Mucosa of stomach (tissue), 1 donor: ENCODE data around the gene OGA.
A peak's percentile ranks its signal among the peaks of the same experiment; 100 is the strongest.

Source experiments
- H3K27me3 ChIP-seq: one replicate; pipeline ENCODE4 v1.7.0; 2013; ENCODE audit warnings: mild to moderate bottlenecking, low read length; ENCODE audit not compliant: control insufficient read depth, insufficient read depth
- H3K36me3 ChIP-seq: one replicate; pipeline ENCODE4 v1.7.0; 2013; ENCODE audit warnings: low read length; ENCODE audit not compliant: control insufficient read depth, insufficient read depth
- H3K4me1 ChIP-seq: one replicate; pipeline ENCODE4 v1.7.0; 2013; ENCODE audit warnings: mild to moderate bottlenecking, low read length; ENCODE audit not compliant: control insufficient read depth, insufficient read depth
- H3K4me3 ChIP-seq: one replicate; pipeline ENCODE4 v1.7.0; 2013; ENCODE audit warnings: low read length
- H3K9ac ChIP-seq: one replicate; pipeline ENCODE4 v1.7.0; 2013; ENCODE audit warnings: mild to moderate bottlenecking, low read length, moderate library complexity
- H3K9me3 ChIP-seq: one replicate; pipeline ENCODE4 v1.7.0; 2013; ENCODE audit warnings: mild to moderate bottlenecking, low read length, moderate library complexity; ENCODE audit not compliant: control insufficient read depth
- donor health status: Pancreatic carcinoma.

OGA gene

DNA sequence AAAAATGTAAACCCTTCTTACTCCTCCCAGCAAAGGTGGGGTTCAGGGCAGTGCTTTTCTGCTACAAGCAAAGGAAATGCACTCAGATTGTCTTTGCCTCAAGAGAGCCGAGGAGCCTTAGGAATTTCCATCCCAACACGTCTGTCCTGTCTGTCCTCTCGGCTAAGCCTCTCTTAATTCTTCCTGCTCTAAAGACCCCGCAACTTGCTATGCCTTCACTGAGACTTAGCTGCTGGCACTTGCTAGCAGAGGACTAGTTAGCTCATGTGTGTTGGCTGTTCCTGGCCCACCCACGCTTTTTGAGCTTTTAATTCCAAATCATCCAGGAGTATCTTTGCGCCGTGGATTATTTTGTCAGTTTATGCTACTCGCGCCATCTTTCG is 34.5 kb downstream of the OGA start:
- Histone ChIP-seq H3K36me3 (peaks cover 11% of the 10 kb centered on the region), H3K9ac (peak overlapping the region; percentile 54), H3K4me1 (peaks cover 40% of the 10 kb centered on the region), H3K4me3 (no peak overlapping the region), H3K9me3 (no peaks in the 10 kb centered on the region), H3K27me3 (peaks cover 9% of the 10 kb centered on the region)

DNA sequence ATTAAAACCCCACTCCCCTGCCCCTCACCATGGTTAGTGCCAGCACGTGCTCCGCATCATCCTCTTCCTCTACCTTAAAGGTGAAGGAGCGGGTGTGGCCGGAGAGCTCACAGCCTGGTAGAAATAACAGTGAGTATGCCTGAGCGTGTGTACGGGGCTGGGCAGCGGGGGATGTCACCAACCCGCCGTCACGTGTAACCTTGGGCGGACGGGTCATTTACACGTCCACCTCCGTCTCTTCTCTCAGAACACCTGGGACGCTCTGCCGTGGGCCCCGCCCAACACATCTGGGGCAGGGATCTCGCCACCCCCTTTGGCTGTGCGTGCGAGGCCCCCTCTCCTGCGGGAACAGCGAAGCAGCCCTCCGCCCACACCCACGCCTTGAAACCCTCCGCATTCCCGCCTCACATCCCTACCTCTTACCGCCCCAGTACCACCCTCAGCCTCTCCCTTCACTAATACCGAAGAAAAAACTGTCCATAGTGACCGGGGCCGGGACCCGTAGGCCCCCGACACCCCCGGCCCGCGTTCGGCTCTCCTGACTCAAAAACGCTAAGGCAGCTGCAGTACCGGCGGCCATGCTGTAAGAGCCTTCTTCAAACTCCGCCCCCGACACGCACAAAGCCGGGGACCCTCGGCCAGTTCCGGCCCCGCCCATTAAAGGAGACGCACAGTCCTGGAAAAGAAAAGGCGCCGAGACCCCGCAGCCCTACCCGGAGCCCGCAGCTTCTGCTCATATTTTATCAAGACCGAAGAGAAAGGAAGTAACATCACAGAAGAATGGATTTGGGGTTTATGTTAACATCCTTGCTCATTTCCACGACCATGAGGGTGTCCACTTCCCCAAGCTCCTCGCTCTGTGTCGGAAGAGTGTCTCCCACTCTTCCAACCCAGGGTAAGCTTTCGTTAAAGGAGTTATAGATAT is 35.2 kb downstream of the OGA start, which contains the start of gene NPM3:
Gene NPM3, minus strand, starts transcription at position 636 of the 925 bp plus-strand sequence. Its CDS starts 56 bp downstream, at position 580.
- Histone ChIP-seq H3K9me3 (no peaks in the 10 kb centered on the region), H3K4me3 (peak within 1 kb of the TSS; percentile 16), H3K4me1 (peaks cover 46% of the 10 kb centered on the region), H3K27me3 (peaks cover 9% of the 10 kb centered on the region), H3K36me3 (peaks cover 11% of the 10 kb centered on the region), H3K9ac (peak within 1 kb of the TSS; percentile 54)

DNA sequence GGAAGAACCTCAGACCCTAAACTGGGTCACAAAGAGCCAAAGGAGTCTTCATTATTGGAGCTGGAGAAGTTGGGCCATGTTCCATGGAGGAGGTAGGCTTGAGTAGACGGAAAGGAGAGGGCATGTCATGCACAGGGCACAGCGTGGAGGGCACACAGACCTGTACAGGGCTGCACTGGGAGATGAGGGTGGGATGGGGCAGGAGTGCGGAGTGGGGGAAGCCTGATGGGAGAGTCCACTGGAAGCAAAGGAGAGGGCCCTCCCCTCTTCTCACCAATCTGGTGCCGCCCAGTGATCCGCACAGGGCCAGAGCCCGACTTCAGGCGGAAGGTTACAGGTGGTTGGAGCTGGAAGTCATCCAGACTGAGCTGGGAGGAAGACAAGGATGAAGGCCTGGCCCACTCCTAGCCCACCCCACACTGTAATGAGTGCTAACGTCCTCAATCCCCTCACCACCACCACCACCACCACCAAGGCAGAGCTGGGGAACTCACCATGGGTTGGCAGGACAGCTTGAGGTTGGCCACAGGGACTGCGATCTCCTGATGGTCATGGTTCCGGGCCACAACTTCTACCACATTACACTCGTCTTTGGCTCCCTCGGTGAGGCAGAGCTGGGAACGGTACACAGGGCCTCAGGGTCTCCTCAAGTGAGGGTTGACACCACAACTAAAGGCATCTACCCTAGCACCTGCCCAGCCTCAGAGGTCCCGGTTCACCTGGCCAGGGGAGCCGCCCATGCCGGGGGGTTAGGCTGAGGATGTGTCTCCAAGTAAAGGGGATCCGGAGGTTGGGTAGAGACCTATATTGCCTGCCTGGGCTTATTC is 36.0 kb downstream of the OGA start:
- H3K27me3 ChIP-seq = peaks cover 16% of the 10 kb centered on the region
- no peaks in the 10 kb centered on the region for H3K9me3 ChIP-seq
- peak overlapping the region; percentile 29 for H3K9ac ChIP-seq
- peaks cover 6% of the 10 kb centered on the region for H3K36me3 ChIP-seq
- H3K4me3 ChIP-seq = peak overlapping the region; percentile 16
- H3K4me1 ChIP-seq = peaks cover 55% of the 10 kb centered on the region

DNA sequence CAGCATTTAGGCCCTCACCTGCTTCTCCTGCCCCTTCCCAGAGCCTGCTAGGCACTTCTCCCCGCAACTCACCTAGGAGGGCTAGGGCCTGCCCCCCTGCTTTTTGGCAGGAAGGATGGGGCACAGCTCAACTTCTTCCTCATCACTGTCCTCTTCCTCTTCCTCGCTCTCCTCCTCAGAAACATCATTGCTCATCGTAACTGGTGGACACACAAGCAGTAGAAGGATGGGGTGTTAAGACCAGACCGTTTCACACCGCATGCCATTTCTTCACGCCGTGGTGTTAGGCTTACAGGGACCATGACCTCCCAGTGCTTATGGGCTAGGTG is 36.6 kb downstream of the OGA start:
- Histone ChIP-seq H3K4me3 (no peak overlapping the region), H3K9ac (no peak overlapping the region), H3K9me3 (no peaks in the 10 kb centered on the region), H3K4me1 (peaks cover 55% of the 10 kb centered on the region), H3K36me3 (peaks cover 5% of the 10 kb centered on the region), H3K27me3 (peaks cover 22% of the 10 kb centered on the region)

DNA sequence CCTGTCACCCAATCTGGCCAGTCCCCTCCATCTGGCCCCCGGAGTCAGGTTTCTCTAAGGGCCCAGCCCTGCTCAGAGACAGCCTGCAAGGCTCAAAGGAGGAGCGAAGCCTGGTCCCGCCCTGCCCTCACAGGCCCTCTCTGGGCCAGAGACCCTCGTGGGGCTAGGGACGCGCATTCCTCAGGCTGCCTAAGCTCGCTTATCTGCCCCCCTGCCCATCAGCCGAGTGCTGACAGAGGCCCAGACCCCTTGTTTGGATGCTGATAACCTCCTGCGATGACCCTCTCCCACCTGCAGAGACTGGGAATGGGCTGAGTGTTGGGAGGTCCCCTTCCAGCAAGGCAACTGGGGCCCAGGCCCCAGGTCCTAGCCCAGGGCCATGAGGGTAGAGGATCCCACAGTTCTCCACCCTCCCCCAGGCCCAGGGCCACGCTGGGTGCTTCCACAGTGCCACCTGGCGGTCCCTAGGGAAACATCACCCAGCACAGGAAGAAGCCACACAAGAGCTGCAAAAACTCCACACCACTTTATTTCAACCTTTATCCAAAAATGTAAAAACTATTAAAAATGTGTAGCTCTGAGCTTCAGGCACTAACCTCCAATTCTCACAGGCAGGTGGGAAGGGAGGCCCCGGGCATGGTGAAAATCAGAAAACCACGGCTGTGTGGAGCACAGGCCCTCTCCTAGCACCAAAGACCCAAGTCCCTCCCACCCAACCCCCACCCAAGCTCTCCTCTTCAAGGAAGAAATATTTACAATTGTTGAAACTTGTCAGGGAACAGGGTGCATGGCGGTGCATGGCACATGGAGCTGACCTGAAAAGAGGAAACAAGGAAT is 37.2 kb downstream of the OGA start:
- Histone ChIP-seq H3K27me3 (peaks cover 27% of the 10 kb centered on the region), H3K9ac (no peak overlapping the region), H3K4me3 (no peak overlapping the region), H3K4me1 (peaks cover 55% of the 10 kb centered on the region), H3K9me3 (no peaks in the 10 kb centered on the region), H3K36me3 (peaks cover 4% of the 10 kb centered on the region)

- H3K4me1 ChIP-seq = peaks cover 57% of the 10 kb centered on the region
- H3K9me3 ChIP-seq = no peaks in the 10 kb centered on the region
- H3K36me3 ChIP-seq = no peaks in the 10 kb centered on the region
- H3K27me3 ChIP-seq = peaks cover 30% of the 10 kb centered on the region
- no peak overlapping the region for H3K4me3 ChIP-seq
- no peak overlapping the region for H3K9ac ChIP-seq
Measured at GRCh38 chr10:101780187-101780817, 37.9 kb downstream of the OGA start.

DNA sequence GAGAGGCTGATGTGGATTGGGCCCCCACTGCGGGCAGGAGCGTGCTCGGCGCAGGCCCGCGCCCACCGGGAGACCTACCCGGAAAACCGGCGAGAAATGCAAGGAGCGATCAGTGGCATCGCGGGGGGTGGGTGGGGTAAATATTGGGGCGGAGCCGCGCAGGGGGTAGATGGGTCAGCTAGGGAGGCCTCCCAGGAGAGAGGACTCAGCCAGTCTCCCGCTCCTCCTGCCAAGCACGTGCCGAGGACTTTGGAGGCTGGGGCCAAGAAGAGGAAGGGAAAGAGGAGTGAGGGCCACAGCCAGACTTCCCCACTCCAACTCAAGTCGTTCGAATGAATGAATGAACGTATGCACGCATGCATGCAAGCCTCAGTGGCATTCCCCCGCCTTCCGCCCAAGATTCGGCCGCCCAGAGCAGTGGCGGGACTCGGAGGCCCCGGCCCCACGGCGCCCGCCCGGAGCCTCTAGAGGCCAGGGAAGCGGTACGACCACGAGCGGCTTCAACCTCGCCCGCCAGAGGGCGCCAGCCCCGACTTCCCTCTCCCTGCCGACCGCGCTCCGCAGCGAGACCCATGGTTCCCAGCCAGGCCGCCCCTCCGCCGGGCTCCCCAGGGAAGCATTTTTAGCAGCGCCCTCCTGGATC is 38.6 kb downstream of the OGA start:
- Histone ChIP-seq H3K36me3 (no peaks in the 10 kb centered on the region), H3K9ac (peak overlapping the region; percentile 48), H3K4me1 (peaks cover 63% of the 10 kb centered on the region), H3K4me3 (peak overlapping the region; percentile 67), H3K9me3 (no peaks in the 10 kb centered on the region), H3K27me3 (peaks cover 36% of the 10 kb centered on the region)

- Histone ChIP-seq H3K9ac (peak overlapping the region; percentile 48), H3K4me1 (peaks cover 63% of the 10 kb centered on the region), H3K4me3 (peak overlapping the region; percentile 67), H3K36me3 (no peaks in the 10 kb centered on the region), H3K9me3 (no peaks in the 10 kb centered on the region), H3K27me3 (peaks cover 43% of the 10 kb centered on the region)
Measured at GRCh38 chr10:101778781-101779543, 39.3 kb downstream of the OGA start.

DNA sequence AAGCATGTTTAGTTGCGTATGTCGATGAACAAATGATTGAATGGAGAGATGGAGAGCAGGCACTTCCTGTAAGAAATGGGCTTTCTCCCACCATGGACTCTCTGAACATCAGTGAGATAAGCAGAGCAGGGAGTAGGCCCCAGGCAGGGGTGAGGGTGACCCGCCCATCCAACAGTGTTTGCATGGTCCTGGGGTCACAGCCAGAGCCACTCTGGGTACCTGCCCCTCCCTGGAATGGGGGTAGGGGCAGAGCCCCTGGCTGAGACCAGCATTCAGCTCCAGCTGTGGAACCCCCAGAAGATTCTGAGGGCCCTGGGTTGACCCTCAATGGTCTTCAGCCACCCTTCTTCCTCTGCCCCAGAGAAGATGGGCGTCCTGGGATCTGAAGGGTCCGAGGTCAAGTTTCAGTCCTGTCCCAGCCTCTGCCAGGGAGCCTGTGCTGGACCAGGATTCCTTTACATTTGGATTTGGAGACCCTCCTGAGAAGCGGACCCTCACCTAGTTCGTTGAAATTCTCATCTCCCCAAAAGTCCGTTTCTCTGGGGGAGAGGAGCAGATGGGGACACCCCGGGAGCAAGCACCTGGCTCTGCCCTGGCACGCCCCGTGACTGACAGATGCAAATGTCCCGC is 40.0 kb downstream of the OGA start:
- Histone ChIP-seq H3K9me3 (no peaks in the 10 kb centered on the region), H3K27me3 (peaks cover 50% of the 10 kb centered on the region), H3K36me3 (no peaks in the 10 kb centered on the region), H3K4me3 (no peak overlapping the region), H3K9ac (no peak overlapping the region), H3K4me1 (peaks cover 59% of the 10 kb centered on the region)

DNA sequence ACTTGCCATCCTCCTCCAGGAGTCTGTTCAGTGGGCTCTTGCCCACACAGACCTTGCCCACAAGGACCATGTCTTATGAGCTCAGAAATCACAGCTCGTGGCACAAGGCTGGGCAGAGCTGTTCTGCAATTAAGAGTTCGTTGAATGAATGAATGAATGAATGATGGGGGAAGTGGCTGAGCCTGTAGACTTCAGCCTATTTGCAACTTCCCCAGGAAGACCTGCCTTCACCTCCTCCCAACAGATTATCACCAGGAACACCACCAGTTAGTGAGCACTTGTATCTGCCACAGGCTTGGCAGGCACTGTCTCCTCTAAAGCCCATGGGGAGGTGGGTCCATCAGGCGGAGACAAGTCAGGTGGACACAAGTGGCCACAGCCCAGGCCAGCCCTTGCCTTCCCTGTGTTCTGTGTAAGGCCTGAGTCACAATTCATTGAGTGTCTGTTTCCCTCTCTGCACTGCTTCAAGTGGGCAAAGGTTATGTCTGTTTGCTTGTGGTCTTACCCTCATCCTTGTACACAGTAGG is 40.6 kb downstream of the OGA start:
- Histone ChIP-seq H3K4me3 (no peak overlapping the region), H3K36me3 (no peaks in the 10 kb centered on the region), H3K9ac (no peak overlapping the region), H3K9me3 (no peaks in the 10 kb centered on the region), H3K27me3 (peaks cover 56% of the 10 kb centered on the region), H3K4me1 (peaks cover 58% of the 10 kb centered on the region)
